WERI-Rb-1 (cell line): ENCODE data around the gene MRPL32.

Experiments
- DNase-seq: peaks from one replicate; pipeline ENCODE4 v3.0.0-alpha.2; 2020
- H3K27ac ChIP-seq: fragments of 250-450 bp; sonication (Bioruptor Pico); 2 replicates; pipeline ENCODE4 v1.5.1; 2020; ENCODE audit warnings: mild to moderate bottlenecking, moderate library complexity
- H3K27me3 ChIP-seq: fragments of 250-450 bp; sonication (Bioruptor Pico); 2 replicates; pipeline ENCODE4 v1.5.1; 2021; ENCODE audit warnings: mild to moderate bottlenecking, low read depth, moderate library complexity; ENCODE audit not compliant: insufficient read depth, severe bottlenecking
- H3K36me3 ChIP-seq: fragments of 250-450 bp; sonication (Bioruptor Pico); 2 replicates; pipeline ENCODE4 v1.5.1; 2020; ENCODE audit warnings: mild to moderate bottlenecking, moderate library complexity
- H3K4me3 ChIP-seq: 2 replicates; pipeline ENCODE4 v1.5.1; 2011; ENCODE audit warnings: low read depth, mild to moderate bottlenecking, control low read depth, low read length
- H3K9me3 ChIP-seq: fragments of 250-450 bp; sonication (Bioruptor Pico); 2 replicates; pipeline ENCODE4 v1.5.1; 2021; ENCODE audit warnings: mild to moderate bottlenecking, moderate library complexity; ENCODE audit not compliant: severe bottlenecking
- CTCF ChIP-seq: IDR thresholded peaks from 2 replicates; pipeline ENCODE4 v1.5.1; 2011; ENCODE audit warnings: low read depth, mild to moderate bottlenecking, control low read depth, inconsistent platforms, low read length

The MRPL32 gene

GRCh38 chr7:42929449-42929848, 2.7 kb upstream of the MRPL32 start:
- no peak for TF ChIP-seq CTCF
- DNase-seq: no peak
- Histone ChIP-seq H3K27ac (no peak overlapping the region), H3K27me3 (no peaks in the 10 kb centered on the region), H3K36me3 (peaks cover 34% of the 10 kb centered on the region), H3K9me3 (no peaks in the 10 kb centered on the region), H3K4me3 (no peak overlapping the region)

GRCh38 chr7:42930889-42931288, 1.3 kb upstream of the MRPL32 start:
- no peak for TF ChIP-seq CTCF
- H3K36me3 ChIP-seq: peaks cover 30% of the 10 kb centered on the region
- no peak overlapping the region for H3K27ac ChIP-seq
- DNase-seq: no peak
- no peaks in the 10 kb centered on the region for H3K9me3 ChIP-seq
- peak overlapping the region; percentile 96 for H3K4me3 ChIP-seq
- no peaks in the 10 kb centered on the region for H3K27me3 ChIP-seq

- Histone ChIP-seq H3K36me3 (peaks cover 28% of the 10 kb centered on the region), H3K9me3 (no peaks in the 10 kb centered on the region), H3K4me3 (peak overlapping the region; percentile 96), H3K27me3 (no peaks in the 10 kb centered on the region), H3K27ac (peak overlapping the region; percentile 84)
- TF ChIP-seq CTCF: no peak
- DNase-seq: no peak
Measured at GRCh38 chr7:42931447-42931833, 736 bp upstream of the MRPL32 start.

- H3K9me3 ChIP-seq: no peaks in the 10 kb centered on the region
- peak overlapping the region; percentile 96 for H3K4me3 ChIP-seq
- H3K36me3 ChIP-seq: peaks cover 22% of the 10 kb centered on the region
- peak overlapping the region; percentile 69 for H3K27ac ChIP-seq
- DNase-seq: peak; percentile 20
- TF ChIP-seq CTCF: no peak
- no peaks in the 10 kb centered on the region for H3K27me3 ChIP-seq
Measured at GRCh38 chr7:42932811-42933591, 825 bp downstream of the MRPL32 start.

GRCh38 chr7:42934291-42934690, 2.1 kb downstream of the MRPL32 start:
- Histone ChIP-seq H3K9me3 (no peaks in the 10 kb centered on the region), H3K4me3 (no peak overlapping the region), H3K27ac (no peak overlapping the region)

More at GRCh38 chr7:42934291-42934690, 2.1 kb downstream of the MRPL32 start:
- peaks cover 29% of the 10 kb centered on the region for H3K36me3 ChIP-seq
- DNase-seq: no peak
- no peak for TF ChIP-seq CTCF
- H3K27me3 ChIP-seq: no peaks in the 10 kb centered on the region
